Measurements from ENCODE around the gene SMG5. TPM values are rescaled to one million over a fixed set of nuclear protein-coding genes. Genes with fewer than 3 reads are reported as not detected.

SMG5 gene
- total and polyA plus RNA-seq, 9 donors: 30.1 to 54.6 (median 38.3) TPM

DNA sequence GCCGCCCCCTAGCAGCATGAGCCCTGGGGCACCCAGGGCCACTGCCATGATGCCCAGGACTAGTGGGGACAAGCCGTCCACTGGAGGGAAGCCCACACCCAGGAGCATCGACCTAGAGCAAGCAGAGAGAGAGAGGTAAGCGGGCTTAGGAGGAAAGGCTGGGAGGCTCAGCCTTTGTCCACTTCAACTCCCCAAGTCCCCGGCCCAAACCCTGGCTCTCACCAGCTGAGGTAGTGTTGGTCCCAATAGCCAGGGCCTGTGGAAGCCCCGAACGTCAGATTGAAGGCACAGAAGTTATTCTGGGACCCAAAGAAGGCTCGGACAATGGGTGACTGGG lies 10.4 kb upstream of the SMG5 start:
- DNase-seq: no peak
- Histone ChIP-seq H3K4me3 (no peak overlapping the region), H3K27me3 (no peaks in the 10 kb centered on the region), H3K9me3 (no peaks in the 10 kb centered on the region), H3K4me1 (ENCODE audit: insufficient read depth) (peaks cover 7% of the 10 kb centered on the region), H3K36me3 (no peaks in the 10 kb centered on the region), H3K27ac (peak overlapping the region in 1 of 2 donors; percentile 12)
- TF ChIP-seq CTCF (IDR thresholded peaks at IDR 0.05): no peak
- TF ChIP-seq EP300 (IDR thresholded peaks at IDR 0.05): no peak
- no peak for TF ChIP-seq POLR2A (IDR thresholded peaks at IDR 0.05)
- 85 to 88% (median 86%) methylated on average over 8 of the region's 8 CpGs for WGBS, 3 donors
- intact Hi-C loops (cut with DNase I): no loop called here

GRCh38 chr1:156291226-156292061 lies 8.8 kb upstream of the SMG5 start:
- no peaks in the 10 kb centered on the region for H3K9me3 ChIP-seq
- peaks cover 7% of the 10 kb centered on the region for H3K4me1 ChIP-seq (ENCODE audit: insufficient read depth)
- intact Hi-C loops (cut with DNase I): no loop called here
- WGBS, 3 donors: 3 to 6% (median 4%) methylated on average over 32 to 37 of the region's 37 CpGs
- H3K4me3 ChIP-seq: peak overlapping the region; percentile 45
- H3K27me3 ChIP-seq: no peaks in the 10 kb centered on the region
- H3K36me3 ChIP-seq: no peaks in the 10 kb centered on the region
- peak overlapping the region; percentile 75 to 85 for H3K27ac ChIP-seq
- TF ChIP-seq POLR2A (IDR thresholded peaks at IDR 0.05): no peak
- no peak for TF ChIP-seq CTCF (IDR thresholded peaks at IDR 0.05)
- no peak for TF ChIP-seq EP300 (IDR thresholded peaks at IDR 0.05)
- DNase-seq: peak; percentile 88 to 91 (median 89)

- H3K9me3 ChIP-seq: no peaks in the 10 kb centered on the region
- no peak overlapping the region for H3K27ac ChIP-seq
- H3K4me3 ChIP-seq: no peak overlapping the region
- peaks cover 3% of the 10 kb centered on the region for H3K4me1 ChIP-seq (ENCODE audit: insufficient read depth)
- no peak for DNase-seq
- TF ChIP-seq EP300 (IDR thresholded peaks at IDR 0.05) (no peak), POLR2A (IDR thresholded peaks at IDR 0.05) (no peak), CTCF (IDR thresholded peaks at IDR 0.05) (no peak)
- H3K27me3 ChIP-seq: no peaks in the 10 kb centered on the region
- H3K36me3 ChIP-seq: no peaks in the 10 kb centered on the region
- intact Hi-C loops (cut with DNase I): no loop called here
Measured at GRCh38 chr1:156289857-156290256, 7.2 kb upstream of the SMG5 start.

DNA sequence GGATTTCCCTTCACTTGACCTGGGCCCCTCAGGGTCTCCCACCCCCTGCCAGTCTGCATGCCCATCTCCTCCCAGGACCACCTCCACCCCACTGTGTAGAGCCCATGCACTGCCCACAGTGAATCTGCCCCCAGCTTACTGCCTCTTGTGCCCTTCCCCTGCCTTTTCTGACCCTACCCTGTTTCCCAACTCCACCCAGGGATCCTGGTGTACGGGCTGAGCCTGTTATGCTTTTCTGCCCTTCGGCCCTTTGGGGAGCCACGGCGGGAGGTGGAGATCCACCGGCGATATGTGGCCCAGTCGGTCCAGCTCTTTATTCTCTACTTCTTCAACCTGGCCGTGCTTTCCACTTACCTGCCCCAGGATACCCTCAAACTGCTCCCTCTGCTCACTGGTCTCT lies 3.4 kb upstream of the SMG5 start:
- Histone ChIP-seq H3K9me3 (no peaks in the 10 kb centered on the region), H3K27ac (no peak overlapping the region), H3K4me3 (no peak overlapping the region), H3K27me3 (no peaks in the 10 kb centered on the region), H3K36me3 (no peaks in the 10 kb centered on the region), H3K4me1 (ENCODE audit: insufficient read depth) (peaks cover 7% of the 10 kb centered on the region)
- no peak for DNase-seq
- no peak for TF ChIP-seq POLR2A (IDR thresholded peaks at IDR 0.05)
- WGBS, 3 donors: 90 to 92% (median 90%) methylated on average over 8 of the region's 8 CpGs
- intact Hi-C loops (cut with DNase I): no loop called here

GRCh38 chr1:156285437-156285836 lies 2.8 kb upstream of the SMG5 start:
- Histone ChIP-seq H3K9me3 (no peaks in the 10 kb centered on the region), H3K27me3 (no peaks in the 10 kb centered on the region), H3K4me3 (no peak overlapping the region), H3K27ac (no peak overlapping the region), H3K36me3 (no peaks in the 10 kb centered on the region), H3K4me1 (ENCODE audit: insufficient read depth) (peaks cover 7% of the 10 kb centered on the region)
- no peak for DNase-seq
- intact Hi-C loops (cut with DNase I): no loop called here
- no peak for TF ChIP-seq EP300 (IDR thresholded peaks at IDR 0.05)
- 87 to 94% (median 88%) methylated on average over 18 to 21 of the region's 21 CpGs for WGBS, 3 donors

Measured in ovary (tissue), 9 donors.